Uterus (tissue), 4 donors: ENCODE results near the gene HOXA10. TPM values are rescaled to one million over a fixed set of nuclear protein-coding genes. Genes with fewer than 3 reads are reported as not detected.

Source experiments
- DNase-seq, 2 donors: peaks; one replicate each; pipeline ENCODE4 v3.0.0-alpha.2; 2019 to 2020
- H3K27ac ChIP-seq, 2 donors: fragments of 200-600 bp; sonication (generic); 1 replicate in 1 of 2; 2 replicates in 1 of 2; pipeline ENCODE4 v1.5.1; 2016 to 2018
- H3K27me3 ChIP-seq, 2 donors: fragments of 200-600 bp; sonication (generic); one replicate each; pipeline ENCODE4 v1.5.1; 2018 to 2019; ENCODE audit warnings: control low read depth in 1 of 2
- H3K36me3 ChIP-seq, 2 donors: fragments of 200-600 bp; sonication (generic); one replicate each; pipeline ENCODE4 v1.5.1; 2019; ENCODE audit warnings: control low read depth in 1 of 2
- H3K4me1 ChIP-seq, 2 donors: fragments of 200-600 bp; sonication (generic); one replicate each; pipeline ENCODE4 v1.5.1; 2018 to 2019; ENCODE audit warnings: control low read depth in 1 of 2
- H3K4me3 ChIP-seq, 2 donors: fragments of 200-600 bp; sonication (generic); 1 replicate in 1 of 2; 2 replicates in 1 of 2; pipeline ENCODE4 v1.5.1; 2018 to 2019; ENCODE audit warnings: mild to moderate bottlenecking in 1 of 2
- H3K9me3 ChIP-seq, 2 donors: fragments of 200-600 bp; sonication (generic); one replicate each; pipeline ENCODE4 v1.5.1; 2019; ENCODE audit warnings: control low read depth in 1 of 2
- POLR2A ChIP-seq, 2 donors: fragments of 450-650 bp; IDR thresholded peaks; one replicate each; pipeline ENCODE4 v1.6.1; 2016; ENCODE audit warnings: antibody characterized with exemption in 2 of 2, mild to moderate bottlenecking in 1 of 2, moderate library complexity in 1 of 2
- intact Hi-C: fragments of 100-400 bp; cut with DNase I; formaldehyde crosslinking; loops from one replicate; pipeline ENCODE4 v1.15.1; 2023; ENCODE audit warnings: low total_unique reads
- total RNA-seq, 4 donors: library from RNA; depleted of rRNA in 3 of 4; stranded (reverse); fragments of >200 nt in 3 of 4; gene quantifications; one replicate each; pipeline versions ENCODE4 v1.1.0 to v1.2.4, GENCODE V29; 2014 to 2023
- TF ChIP-seq, protein P1 (sequence below), 4 experiments: fragments of 200-600 bp in 2 of 4; fragments of 450-650 bp in 2 of 4; sonication (generic) in 2 of 4; IDR thresholded peaks; one replicate each; pipeline ENCODE4 v1.5.1; 2016 to 2019; ENCODE audit warnings: antibody characterized with exemption in 4 of 4, mild to moderate bottlenecking in 2 of 4, moderate library complexity in 1 of 4
- donor health status: DM: yes; HTN: yes; CAD: no.

Gene HOXA10
- total RNA-seq, 4 donors from 2014 or later = 50.0 to 114 (median 69.0) TPM

GRCh38 chr7:27157702-27158431 is 16.3 kb downstream of the HOXA10 start:
- Histone ChIP-seq H3K27ac (peak overlapping the region in 1 of 2 donors; percentile 93), H3K27me3 (no peaks in the 10 kb centered on the region), H3K36me3 (no peaks in the 10 kb centered on the region), H3K4me1 (peaks cover 0 to 4% of the 10 kb centered on the region in 2 donors), H3K9me3 (no peaks in the 10 kb centered on the region), H3K4me3 (no peak overlapping the region)
- DNase-seq = peak in 1 of 2 donors; percentile 14
- intact Hi-C loops = no loop called here
- TF ChIP-seq POLR2A (IDR thresholded peaks at IDR 0.05) = no peak
- TF ChIP-seq, protein P1, sequence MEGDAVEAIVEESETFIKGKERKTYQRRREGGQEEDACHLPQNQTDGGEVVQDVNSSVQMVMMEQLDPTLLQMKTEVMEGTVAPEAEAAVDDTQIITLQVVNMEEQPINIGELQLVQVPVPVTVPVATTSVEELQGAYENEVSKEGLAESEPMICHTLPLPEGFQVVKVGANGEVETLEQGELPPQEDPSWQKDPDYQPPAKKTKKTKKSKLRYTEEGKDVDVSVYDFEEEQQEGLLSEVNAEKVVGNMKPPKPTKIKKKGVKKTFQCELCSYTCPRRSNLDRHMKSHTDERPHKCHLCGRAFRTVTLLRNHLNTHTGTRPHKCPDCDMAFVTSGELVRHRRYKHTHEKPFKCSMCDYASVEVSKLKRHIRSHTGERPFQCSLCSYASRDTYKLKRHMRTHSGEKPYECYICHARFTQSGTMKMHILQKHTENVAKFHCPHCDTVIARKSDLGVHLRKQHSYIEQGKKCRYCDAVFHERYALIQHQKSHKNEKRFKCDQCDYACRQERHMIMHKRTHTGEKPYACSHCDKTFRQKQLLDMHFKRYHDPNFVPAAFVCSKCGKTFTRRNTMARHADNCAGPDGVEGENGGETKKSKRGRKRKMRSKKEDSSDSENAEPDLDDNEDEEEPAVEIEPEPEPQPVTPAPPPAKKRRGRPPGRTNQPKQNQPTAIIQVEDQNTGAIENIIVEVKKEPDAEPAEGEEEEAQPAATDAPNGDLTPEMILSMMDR (IDR thresholded peaks at IDR 0.05) = no peak

GRCh38 chr7:27156916-27157701 is 17.0 kb downstream of the HOXA10 start:
- Histone ChIP-seq H3K4me3 (peak overlapping the region; percentile 59 to 79), H3K9me3 (no peaks in the 10 kb centered on the region), H3K27me3 (no peaks in the 10 kb centered on the region), H3K4me1 (peaks cover 0 to 4% of the 10 kb centered on the region in 2 donors), H3K36me3 (no peaks in the 10 kb centered on the region), H3K27ac (peak overlapping the region; percentile 93 to 95)
- intact Hi-C loops = no loop called here
- DNase-seq = peak in 1 of 2 donors; percentile 49
- TF ChIP-seq, protein P1 (IDR thresholded peaks at IDR 0.05) = no peak
- TF ChIP-seq POLR2A (IDR thresholded peaks at IDR 0.05) = no peak

- H3K36me3 ChIP-seq = no peaks in the 10 kb centered on the region
- no peak for TF ChIP-seq POLR2A (IDR thresholded peaks at IDR 0.05)
- TF ChIP-seq, protein P1 (IDR thresholded peaks at IDR 0.05) = no peak
- no peaks in the 10 kb centered on the region for H3K9me3 ChIP-seq
- peaks cover 0 to 4% of the 10 kb centered on the region in 2 donors for H3K4me1 ChIP-seq
- DNase-seq = peak; percentile 88 to 91
- H3K27ac ChIP-seq = peak within 1 kb of the TSS; percentile 93 to 95
- no peaks in the 10 kb centered on the region for H3K27me3 ChIP-seq
- peak within 1 kb of the TSS; percentile 59 to 79 for H3K4me3 ChIP-seq
- intact Hi-C loops = no loop called here
Measured at GRCh38 chr7:27156508-27156898, 17.6 kb downstream of the HOXA10 start, which contains the start of gene HOXA7. HOXA7 (minus strand) TSS chr7:27156675; CDS start chr7:27156545, 130 bp downstream.

DNA sequence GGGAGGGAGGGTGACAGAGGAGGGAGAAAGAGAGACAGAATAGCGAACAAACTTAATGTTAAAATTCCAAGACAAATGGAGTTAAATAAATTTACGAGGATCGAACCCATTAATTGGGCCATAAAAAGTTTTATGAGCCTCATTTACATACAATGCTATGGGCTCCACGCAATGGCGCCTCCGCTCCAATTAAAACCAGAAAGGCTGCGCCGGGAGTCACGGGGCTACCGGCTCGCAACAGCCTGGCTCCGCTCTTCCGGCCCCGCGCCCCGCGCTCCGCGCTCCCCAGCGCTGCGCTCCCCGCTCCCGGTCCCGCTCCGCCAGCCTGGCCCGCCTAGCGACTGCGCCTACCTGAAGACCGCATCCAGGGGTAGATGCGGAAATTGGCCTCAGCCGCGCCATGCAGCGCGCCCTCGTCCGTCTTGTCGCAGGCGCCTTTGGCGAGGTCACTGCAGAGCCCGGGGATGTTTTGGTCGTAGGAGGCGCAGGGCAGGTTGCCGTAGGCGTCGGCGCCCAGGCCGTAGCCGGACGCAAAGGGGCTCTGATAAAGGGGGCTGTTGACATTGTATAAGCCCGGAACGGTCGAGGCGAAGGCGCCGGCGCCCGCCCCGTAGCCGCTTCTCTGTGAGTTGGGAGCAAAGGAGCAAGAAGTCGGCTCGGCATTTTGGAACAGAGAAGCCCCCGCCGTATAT is 18.2 kb downstream of the HOXA10 start:
- Histone ChIP-seq H3K27me3 (no peaks in the 10 kb centered on the region), H3K27ac (peak overlapping the region; percentile 93 to 95), H3K9me3 (no peaks in the 10 kb centered on the region), H3K4me1 (peaks cover 0 to 4% of the 10 kb centered on the region in 2 donors), H3K36me3 (no peaks in the 10 kb centered on the region), H3K4me3 (peak overlapping the region; percentile 59 to 79)
- TF ChIP-seq, protein P1 (IDR thresholded peaks at IDR 0.05) = no peak
- no peak for TF ChIP-seq POLR2A (IDR thresholded peaks at IDR 0.05)
- intact Hi-C loops = no loop called here
- peak; percentile 43 to 54 for DNase-seq
